Memory B cell (primary cell): Measurements from ENCODE around the gene CPSF4.

Experiments
- ATAC-seq: fragments of 150-1000 bp; cut with Tn5 transposase; 2 replicates; pipeline ENCODE4 v1.10.0; 2021; ENCODE audit warnings: low read depth, mild to moderate bottlenecking, moderate library complexity
- DNase-seq, 2 donors: peaks; one replicate each; pipeline ENCODE4 v3.0.0; 2022; ENCODE audit warnings: low spot score in 2 of 2
- H3K27ac Mint-ChIP-seq: one replicate; pipeline ENCODE4 v1.8.0; 2022; ENCODE audit warnings: mild to moderate bottlenecking, moderate library complexity, mixed read lengths
- H3K27me3 Mint-ChIP-seq: one replicate; pipeline ENCODE4 v1.8.0; 2022; ENCODE audit warnings: mixed read lengths
- H3K36me3 Mint-ChIP-seq: one replicate; pipeline ENCODE4 v1.8.0; 2022; ENCODE audit warnings: mild to moderate bottlenecking, mixed read lengths
- H3K4me1 Mint-ChIP-seq: one replicate; pipeline ENCODE4 v1.8.0; 2022; ENCODE audit warnings: mixed read lengths
- H3K4me3 Mint-ChIP-seq: one replicate; pipeline ENCODE4 v1.8.0; 2022; ENCODE audit warnings: mild to moderate bottlenecking, moderate library complexity, mixed read lengths
- H3K9me3 Mint-ChIP-seq: one replicate; pipeline ENCODE4 v1.8.0; 2022; ENCODE audit warnings: mixed read lengths

The CPSF4 gene

GRCh38 chr7:99438573-99439480 lies at the start of gene CPSF4, which contains the start of gene PTCD1:
TSS of gene CPSF4 (plus strand) at chr7:99438943. CDS start at chr7:99439083, 140 bp downstream.
TSS of gene PTCD1 (minus strand) at chr7:99438798. CDS start at chr7:99435242, 3,556 bp downstream.
- peak; percentile 84 for DNase-seq

GRCh38 chr7:99389772-99390171 lies 49.0 kb upstream of the CPSF4 start:
- H3K9me3 Mint-ChIP-seq = no peaks in the 10 kb centered on the region
- H3K4me3 Mint-ChIP-seq = no peak overlapping the region
- peaks cover 12% of the 10 kb centered on the region for H3K4me1 Mint-ChIP-seq
- peaks cover 9% of the 10 kb centered on the region for H3K36me3 Mint-ChIP-seq
- H3K27me3 Mint-ChIP-seq = no peaks in the 10 kb centered on the region
- DNase-seq (no peak), ATAC-seq (no peak)
- H3K27ac Mint-ChIP-seq = no peak overlapping the region

More at GRCh38 chr7:99438573-99439480, at the start of gene CPSF4, which contains the start of gene PTCD1:
- Mint-ChIP-seq H3K27me3 (no peaks in the 10 kb centered on the region), H3K27ac (peak within 1 kb of the TSS; percentile 80), H3K4me1 (peaks cover 23% of the 10 kb centered on the region), H3K4me3 (peak within 1 kb of the TSS; percentile 96), H3K9me3 (no peaks in the 10 kb centered on the region), H3K36me3 (peaks cover 7% of the 10 kb centered on the region)
- peak; percentile 96 for ATAC-seq

DNA sequence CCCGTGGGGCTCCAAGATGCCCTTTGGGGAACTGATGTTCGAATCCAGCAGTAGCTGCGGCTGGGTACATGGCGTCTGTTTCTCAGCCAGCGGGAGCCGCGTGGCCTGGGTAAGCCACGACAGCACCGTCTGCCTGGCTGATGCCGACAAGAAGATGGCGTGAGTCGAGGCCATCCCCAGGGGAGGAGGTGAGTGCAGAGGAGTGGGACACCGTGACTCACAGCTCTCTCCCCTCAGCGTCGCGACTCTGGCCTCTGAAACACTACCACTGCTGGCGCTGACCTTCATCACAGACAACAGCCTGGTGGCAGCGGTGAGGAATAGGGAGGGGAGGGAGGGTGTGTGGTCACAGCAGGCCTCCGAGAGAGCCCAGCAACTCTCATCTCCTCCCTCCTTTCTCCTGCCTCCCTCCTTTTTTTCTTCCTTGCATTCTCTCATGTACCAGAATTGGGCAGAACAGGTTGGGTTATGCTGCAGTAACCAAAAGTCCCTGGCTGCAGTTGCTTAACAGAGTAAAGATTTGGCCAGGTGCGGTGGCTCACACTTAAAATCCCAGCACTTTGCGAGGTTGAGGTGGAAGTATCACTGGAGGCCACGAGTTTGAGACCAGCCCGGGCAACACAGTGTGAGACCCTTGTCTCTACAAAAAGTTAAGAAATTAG lies 47.7 kb upstream of the CPSF4 start:
- Mint-ChIP-seq H3K4me1 (peaks cover 12% of the 10 kb centered on the region), H3K9me3 (no peaks in the 10 kb centered on the region), H3K36me3 (peaks cover 9% of the 10 kb centered on the region), H3K27ac (no peak overlapping the region), H3K27me3 (no peaks in the 10 kb centered on the region), H3K4me3 (no peak overlapping the region)
- DNase-seq = no peak
- no peak for ATAC-seq

DNA sequence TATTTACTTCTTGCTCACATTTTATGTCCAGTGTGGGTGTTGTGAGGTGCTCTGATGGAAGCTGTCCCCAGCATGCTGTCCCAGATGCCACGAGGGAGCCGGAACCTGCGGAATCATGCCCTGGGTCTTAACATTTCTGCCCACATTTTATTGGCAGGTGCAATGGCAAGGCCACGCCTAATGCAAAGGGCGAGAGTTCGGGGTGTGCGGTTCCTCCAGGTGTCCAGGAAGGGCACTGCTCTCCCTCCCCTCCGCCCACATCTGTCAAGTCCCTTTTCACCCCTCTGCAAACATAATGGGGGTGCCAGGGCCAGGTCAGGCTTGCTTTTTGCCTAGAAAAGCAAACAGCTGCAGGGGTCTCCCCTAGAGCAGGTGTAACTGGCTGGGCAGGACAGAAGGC lies 46.7 kb upstream of the CPSF4 start:
- H3K36me3 Mint-ChIP-seq = peaks cover 9% of the 10 kb centered on the region
- peak overlapping the region; percentile 37 for H3K4me3 Mint-ChIP-seq
- no peak for ATAC-seq
- no peak for DNase-seq
- H3K9me3 Mint-ChIP-seq = no peaks in the 10 kb centered on the region
- no peaks in the 10 kb centered on the region for H3K27me3 Mint-ChIP-seq
- H3K4me1 Mint-ChIP-seq = peaks cover 12% of the 10 kb centered on the region
- no peak overlapping the region for H3K27ac Mint-ChIP-seq

- DNase-seq = peak; percentile 79 to 80
- Mint-ChIP-seq H3K36me3 (peaks cover 9% of the 10 kb centered on the region), H3K4me3 (peak overlapping the region; percentile 84)
These were observed 45.9 kb upstream of the CPSF4 start for GRCh38 chr7:99392659-99393354.

GRCh38 chr7:99393355-99394187 lies 45.2 kb upstream of the CPSF4 start:
- Mint-ChIP-seq H3K27me3 (no peaks in the 10 kb centered on the region), H3K27ac (peak overlapping the region; percentile 88), H3K36me3 (peaks cover 5% of the 10 kb centered on the region), H3K4me1 (peaks cover 19% of the 10 kb centered on the region), H3K4me3 (peak overlapping the region; percentile 84), H3K9me3 (no peaks in the 10 kb centered on the region)
- DNase-seq (no peak), ATAC-seq (no peak)

More at GRCh38 chr7:99392659-99393354, 45.9 kb upstream of the CPSF4 start:
- ATAC-seq = peak; percentile 94
- Mint-ChIP-seq H3K9me3 (no peaks in the 10 kb centered on the region), H3K27ac (peak overlapping the region; percentile 88), H3K27me3 (no peaks in the 10 kb centered on the region), H3K4me1 (peaks cover 14% of the 10 kb centered on the region)

DNA sequence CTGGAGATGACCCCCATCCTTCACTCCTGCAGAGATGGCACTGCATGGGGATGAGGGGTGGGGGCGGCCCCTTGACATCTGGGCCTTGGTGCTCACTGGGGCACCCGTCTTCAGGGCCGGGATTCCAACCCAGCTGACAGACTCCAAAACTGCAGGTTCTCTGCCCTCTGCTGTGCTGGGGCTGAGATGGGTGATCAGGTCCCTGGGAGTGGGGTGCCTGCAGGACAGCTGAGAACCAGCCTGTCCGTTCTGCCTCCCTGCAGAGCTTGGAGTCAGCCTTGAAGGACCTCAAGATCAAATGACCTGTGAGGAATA lies 44.6 kb upstream of the CPSF4 start:
- Mint-ChIP-seq H3K27ac (no peak overlapping the region), H3K27me3 (no peaks in the 10 kb centered on the region), H3K9me3 (no peaks in the 10 kb centered on the region), H3K4me3 (peak overlapping the region; percentile 84), H3K4me1 (peaks cover 19% of the 10 kb centered on the region), H3K36me3 (peaks cover 5% of the 10 kb centered on the region)
- ATAC-seq = no peak
- no peak for DNase-seq

DNA sequence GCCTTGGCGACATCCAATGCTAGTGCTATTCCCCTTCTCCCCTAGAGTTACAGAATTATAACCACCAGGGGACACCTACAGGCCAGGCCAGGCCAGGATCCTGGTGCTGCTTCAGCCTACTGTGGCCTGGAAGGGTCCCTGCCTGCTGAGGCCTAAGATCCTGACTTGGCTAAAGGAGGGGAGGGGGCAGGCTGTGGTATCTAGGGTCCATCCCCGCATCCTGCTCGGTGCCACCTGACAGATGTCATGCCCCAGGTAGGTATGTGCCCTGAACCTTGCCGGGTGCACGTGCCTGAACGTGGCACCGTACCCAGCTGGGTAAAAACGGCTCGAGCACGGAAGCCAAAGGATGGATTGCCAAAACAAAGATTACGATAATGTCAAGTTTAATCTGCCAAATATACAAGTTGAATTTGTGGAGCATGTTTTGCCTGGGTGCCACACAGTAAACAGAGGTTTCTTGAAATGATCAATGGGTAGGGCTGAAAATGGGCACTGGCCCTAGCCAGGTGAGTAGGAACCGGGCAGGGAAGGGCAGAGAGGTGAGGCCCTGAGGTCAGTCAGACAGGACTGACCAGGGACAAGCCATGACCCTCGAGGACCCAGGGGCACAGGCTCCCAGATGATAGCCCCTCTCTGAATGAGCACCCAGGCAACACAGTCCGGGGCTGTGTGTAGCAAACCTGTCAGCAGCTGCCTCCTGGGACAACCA lies 43.0 kb upstream of the CPSF4 start:
- H3K4me1 Mint-ChIP-seq = peaks cover 21% of the 10 kb centered on the region
- no peaks in the 10 kb centered on the region for H3K9me3 Mint-ChIP-seq
- no peaks in the 10 kb centered on the region for H3K27me3 Mint-ChIP-seq
- ATAC-seq (no peak), DNase-seq (no peak)
- H3K36me3 Mint-ChIP-seq = peaks cover 5% of the 10 kb centered on the region
- H3K4me3 Mint-ChIP-seq = no peak overlapping the region
- no peak overlapping the region for H3K27ac Mint-ChIP-seq

DNA sequence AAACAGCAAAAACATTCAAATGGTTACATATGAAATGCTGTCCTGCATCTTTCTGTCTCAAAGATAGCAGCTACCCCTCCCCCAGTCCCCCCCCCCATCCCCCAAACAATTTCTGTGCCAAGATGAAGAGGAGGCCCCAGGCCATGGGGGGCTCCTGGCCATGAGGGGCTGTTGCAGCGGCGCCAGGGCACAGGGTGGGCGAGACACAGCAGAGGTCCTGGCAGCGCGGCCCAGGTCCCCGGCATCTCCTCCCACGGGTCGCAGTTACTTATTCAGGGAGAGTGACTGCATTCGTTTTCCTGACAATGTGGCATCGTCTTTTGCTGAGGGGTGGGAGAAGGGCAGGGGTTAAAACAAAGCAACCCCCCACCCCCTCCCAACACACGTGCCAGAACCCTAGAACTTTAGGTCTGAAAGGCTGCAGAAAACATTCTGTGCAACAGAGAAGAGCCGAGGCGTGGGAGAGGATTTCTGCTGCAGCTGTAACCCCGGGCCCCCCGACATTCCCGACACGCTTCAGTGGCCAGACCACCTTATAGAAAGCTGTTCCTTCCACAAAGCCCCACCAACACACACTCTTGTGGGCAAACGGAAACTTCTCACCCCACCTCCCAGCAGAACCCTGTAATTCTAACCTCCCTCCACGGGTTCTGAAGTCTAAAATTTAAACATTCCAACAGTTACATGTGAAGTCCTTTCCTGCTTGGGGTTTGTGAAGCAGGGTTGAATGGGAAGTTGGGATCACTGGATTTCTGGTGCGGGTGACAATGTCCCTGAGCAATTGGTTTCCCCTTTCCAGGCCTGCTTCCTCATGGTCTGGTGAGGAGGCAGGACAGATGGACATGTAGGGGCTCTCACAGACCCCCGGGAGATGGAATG lies 42.1 kb upstream of the CPSF4 start:
- Mint-ChIP-seq H3K27ac (no peak overlapping the region), H3K36me3 (peaks cover 9% of the 10 kb centered on the region), H3K4me1 (peaks cover 25% of the 10 kb centered on the region), H3K4me3 (no peak overlapping the region), H3K9me3 (no peaks in the 10 kb centered on the region), H3K27me3 (no peaks in the 10 kb centered on the region)
- ATAC-seq (no peak), DNase-seq (no peak)

GRCh38 chr7:99397297-99397983 lies 41.3 kb upstream of the CPSF4 start:
- peaks cover 22% of the 10 kb centered on the region for H3K4me1 Mint-ChIP-seq
- DNase-seq (no peak), ATAC-seq (no peak)
- H3K27me3 Mint-ChIP-seq = no peaks in the 10 kb centered on the region
- peak overlapping the region; percentile 58 for H3K27ac Mint-ChIP-seq
- peaks cover 7% of the 10 kb centered on the region for H3K36me3 Mint-ChIP-seq
- no peak overlapping the region for H3K4me3 Mint-ChIP-seq
- H3K9me3 Mint-ChIP-seq = no peaks in the 10 kb centered on the region

DNA sequence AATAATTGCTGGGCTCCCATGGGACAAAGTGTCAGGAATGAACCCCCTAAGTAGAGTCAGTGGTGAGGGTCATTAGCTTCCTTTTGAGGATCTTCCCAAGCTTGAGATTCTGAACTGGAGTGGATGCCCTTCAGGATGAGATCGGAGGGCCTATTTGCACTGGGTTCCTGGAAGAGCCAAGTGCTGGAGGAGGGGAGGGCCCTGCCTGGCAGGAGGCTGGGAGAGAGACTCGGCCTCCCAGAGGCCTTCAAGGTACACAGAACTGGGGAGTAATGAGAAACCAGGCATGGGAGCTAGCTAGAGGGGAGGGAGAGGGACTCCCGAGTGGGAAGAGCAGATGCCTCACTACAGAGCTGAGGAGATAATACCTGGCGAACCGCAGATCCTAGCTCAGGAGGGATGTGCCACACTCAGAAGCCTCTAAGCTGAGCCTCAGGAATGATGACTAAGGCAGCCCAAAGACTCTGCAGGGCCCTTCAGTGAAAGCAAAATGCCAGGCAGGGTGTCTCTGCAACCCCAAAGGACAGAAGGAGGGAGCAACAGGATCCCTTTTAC lies 39.8 kb upstream of the CPSF4 start:
- no peak for DNase-seq
- H3K27me3 Mint-ChIP-seq = no peaks in the 10 kb centered on the region
- H3K27ac Mint-ChIP-seq = peak overlapping the region; percentile 51
- ATAC-seq = no peak
- H3K9me3 Mint-ChIP-seq = no peaks in the 10 kb centered on the region
- H3K4me3 Mint-ChIP-seq = no peak overlapping the region
- H3K36me3 Mint-ChIP-seq = peaks cover 17% of the 10 kb centered on the region
- H3K4me1 Mint-ChIP-seq = peaks cover 21% of the 10 kb centered on the region
